ENCODE measurements around the gene VDAC2. TPM values are rescaled to one million over a fixed set of nuclear protein-coding genes. Genes with fewer than 3 reads are reported as not detected.

Gene VDAC2
- total and polyA plus RNA-seq, 5 donors = 362 to 429 (median 371) TPM

DNA sequence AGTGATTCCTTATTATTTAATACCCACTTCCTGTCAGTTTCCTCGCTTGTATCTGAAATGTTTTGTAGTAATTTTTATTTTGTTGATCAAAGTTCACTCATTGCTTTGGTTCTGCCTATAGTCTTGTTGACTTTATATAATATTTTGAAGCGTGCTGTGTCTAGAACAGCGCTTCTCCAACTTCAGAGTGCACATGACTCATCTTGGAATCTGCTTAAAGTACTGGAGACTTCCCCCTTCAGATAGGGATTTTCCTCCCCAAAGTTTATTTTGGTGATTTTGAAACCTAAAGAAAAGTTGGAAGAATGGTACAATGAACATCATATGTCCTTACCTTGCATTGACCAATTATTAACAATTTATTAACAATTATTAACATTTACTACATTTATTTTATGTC, 19.4 kb downstream of the VDAC2 start:
- H3K4me1 ChIP-seq (ENCODE audit: control insufficient read depth, insufficient read depth, low read length) = peaks cover 13% of the 10 kb centered on the region
- ATAC-seq = no peak
- H3K4me3 ChIP-seq (ENCODE audit: low read length) = no peak overlapping the region
- intact Hi-C loops (cut with DNase I) = loop anchor here in 3 of 4 donors (5.0 to 10.0 kb wide), 3 partner anchors 43 to 985 kb away; partner anchors contain the start of gene KAT6B (in 1 of the 3)
- H3K27ac ChIP-seq (ENCODE audit: low read length) = no peak overlapping the region
- H3K9me3 ChIP-seq (ENCODE audit: control insufficient read depth, low read length) = no peaks in the 10 kb centered on the region
- DNase-seq = no peak
- WGBS = 88% methylated on average over 3 of the region's 3 CpGs
- no peaks in the 10 kb centered on the region for H3K27me3 ChIP-seq (ENCODE audit: control insufficient read depth, insufficient read depth)

DNA sequence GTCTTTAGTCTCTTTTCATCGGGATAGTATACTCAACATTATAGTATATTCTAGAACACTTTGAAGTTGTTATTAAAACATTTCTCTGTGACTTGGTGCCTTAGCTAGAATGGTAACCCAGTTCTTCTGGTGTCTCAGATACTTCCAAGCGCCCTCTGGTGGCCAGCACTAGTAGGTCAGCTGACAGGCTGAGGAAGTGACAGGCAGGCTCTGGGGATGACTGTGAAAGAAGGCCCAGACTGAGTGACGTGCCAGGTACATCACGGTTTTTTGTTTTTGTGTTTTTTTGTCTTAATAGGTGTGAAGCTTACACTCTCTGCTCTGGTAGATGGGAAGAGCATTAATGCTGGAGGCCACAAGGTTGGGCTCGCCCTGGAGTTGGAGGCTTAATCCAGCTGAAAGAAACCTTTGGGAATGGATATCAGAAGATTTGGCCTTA, 20.0 kb downstream of the VDAC2 start:
- no peaks in the 10 kb centered on the region for H3K9me3 ChIP-seq (ENCODE audit: control insufficient read depth, low read length)
- WGBS = 21% methylated on average over 5 of the region's 5 CpGs
- ATAC-seq (no peak), DNase-seq (peak; percentile 91 to 97 (median 95))
- intact Hi-C loops (cut with DNase I) = loop anchor here in 3 of 4 donors (5.0 to 10.0 kb wide), 3 partner anchors 43 to 986 kb away; partner anchors contain the start of gene KAT6B (in 1 of the 3)
- no peak overlapping the region for H3K4me3 ChIP-seq (ENCODE audit: low read length)
- H3K27me3 ChIP-seq (ENCODE audit: control insufficient read depth, insufficient read depth) = no peaks in the 10 kb centered on the region
- no peak overlapping the region for H3K27ac ChIP-seq (ENCODE audit: low read length)
- peaks cover 13% of the 10 kb centered on the region for H3K4me1 ChIP-seq (ENCODE audit: control insufficient read depth, insufficient read depth, low read length)

DNA sequence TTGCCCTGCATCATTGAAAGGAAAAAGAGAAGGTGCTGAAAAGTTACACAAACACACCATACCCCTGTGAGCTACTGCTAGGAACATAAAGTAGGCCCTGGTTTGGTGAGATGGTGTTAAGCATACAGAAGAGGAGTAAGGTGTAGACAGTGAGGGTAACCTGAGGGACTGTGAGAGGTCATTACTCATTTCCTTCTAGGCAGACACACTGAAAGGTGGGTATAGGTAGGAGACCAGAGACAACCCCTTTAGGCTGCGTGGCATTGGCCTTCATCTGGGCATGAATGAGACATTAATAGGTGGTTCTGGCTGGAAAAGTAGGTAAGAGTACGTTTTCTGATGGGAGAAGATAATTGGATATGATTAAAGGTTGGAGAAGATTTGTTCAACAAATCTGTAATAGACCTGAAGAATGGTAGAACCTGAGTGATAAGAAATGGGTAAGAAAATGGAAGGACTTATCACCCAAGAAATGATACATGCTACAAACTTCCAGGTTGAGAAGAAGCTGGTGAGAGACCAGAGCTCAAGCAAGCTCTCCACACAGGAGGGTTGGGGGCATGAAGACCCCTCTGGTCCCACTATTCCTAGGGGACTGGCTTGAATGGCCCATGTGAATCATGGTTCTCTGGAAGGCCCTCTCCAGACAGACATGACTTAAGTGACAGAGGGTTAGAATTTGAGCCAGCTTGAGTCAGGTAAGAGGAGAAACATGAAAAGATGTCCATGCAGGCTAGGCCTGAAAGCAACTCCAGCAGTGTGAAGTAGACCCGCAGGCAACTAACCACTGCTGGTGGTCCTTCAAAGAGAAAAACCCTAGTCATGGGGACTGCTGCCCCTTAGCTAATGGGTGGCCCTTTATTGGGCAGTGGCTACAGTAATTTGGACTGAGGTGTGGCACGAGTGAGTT, 21.3 kb downstream of the VDAC2 start:
- Histone ChIP-seq H3K27me3 (ENCODE audit: control insufficient read depth, insufficient read depth) (no peaks in the 10 kb centered on the region), H3K9me3 (ENCODE audit: control insufficient read depth, low read length) (no peaks in the 10 kb centered on the region), H3K4me1 (ENCODE audit: control insufficient read depth, insufficient read depth, low read length) (peaks cover 5% of the 10 kb centered on the region), H3K4me3 (ENCODE audit: low read length) (no peak overlapping the region), H3K27ac (ENCODE audit: low read length) (no peak overlapping the region)
- ATAC-seq (no peak), DNase-seq (no peak)
- WGBS = 83% methylated on average over 4 of the region's 4 CpGs
- intact Hi-C loops (cut with DNase I) = loop anchor here in 3 of 4 donors (5.0 to 10.0 kb wide), 3 partner anchors 45 to 987 kb away; partner anchors contain the start of gene KAT6B (in 1 of the 3)

DNA sequence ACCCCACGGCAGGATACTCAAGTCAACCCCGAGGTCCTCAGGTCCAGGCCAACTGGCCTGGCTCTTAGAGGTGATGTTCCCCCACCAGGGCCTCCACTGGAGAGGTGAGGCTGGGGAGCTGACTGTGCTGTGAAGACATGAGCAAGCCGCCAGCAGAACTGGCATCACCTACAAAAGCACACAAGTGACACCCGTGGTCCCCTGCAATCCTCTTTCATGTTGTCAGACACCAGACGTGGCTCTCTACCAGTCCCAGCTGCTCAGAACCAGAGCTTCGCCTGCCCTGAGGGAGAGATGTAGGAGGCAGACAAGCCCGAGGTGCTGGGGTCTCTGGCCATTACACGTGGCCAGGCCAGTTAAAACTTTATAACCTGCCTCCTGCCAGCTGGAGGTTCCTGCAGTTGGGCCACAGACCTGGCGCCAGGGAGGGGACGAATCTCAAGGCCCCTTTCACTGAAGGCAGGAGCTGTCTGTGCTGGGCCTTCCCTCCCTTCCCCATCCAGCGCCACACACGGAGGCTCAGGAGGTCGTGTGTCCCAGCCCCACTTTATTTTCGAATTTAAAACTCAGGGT, 22.9 kb downstream of the VDAC2 start:
- Histone ChIP-seq H3K4me3 (ENCODE audit: low read length) (no peak overlapping the region), H3K27ac (ENCODE audit: low read length) (peak overlapping the region; percentile 10), H3K27me3 (ENCODE audit: control insufficient read depth, insufficient read depth) (no peaks in the 10 kb centered on the region), H3K9me3 (ENCODE audit: control insufficient read depth, low read length) (no peaks in the 10 kb centered on the region), H3K4me1 (ENCODE audit: control insufficient read depth, insufficient read depth, low read length) (peaks cover 3% of the 10 kb centered on the region)
- ATAC-seq (peak in 1 of 2 donors; percentile 0), DNase-seq (peak in 1 of 3 donors; percentile 61)
- intact Hi-C loops (cut with DNase I) = loop anchor here in 3 of 4 donors (5.0 to 10.0 kb wide), 3 partner anchors 46 to 989 kb away; partner anchors contain the start of gene KAT6B (in 1 of the 3)
- 50% methylated on average over 14 of the region's 14 CpGs for WGBS

DNA sequence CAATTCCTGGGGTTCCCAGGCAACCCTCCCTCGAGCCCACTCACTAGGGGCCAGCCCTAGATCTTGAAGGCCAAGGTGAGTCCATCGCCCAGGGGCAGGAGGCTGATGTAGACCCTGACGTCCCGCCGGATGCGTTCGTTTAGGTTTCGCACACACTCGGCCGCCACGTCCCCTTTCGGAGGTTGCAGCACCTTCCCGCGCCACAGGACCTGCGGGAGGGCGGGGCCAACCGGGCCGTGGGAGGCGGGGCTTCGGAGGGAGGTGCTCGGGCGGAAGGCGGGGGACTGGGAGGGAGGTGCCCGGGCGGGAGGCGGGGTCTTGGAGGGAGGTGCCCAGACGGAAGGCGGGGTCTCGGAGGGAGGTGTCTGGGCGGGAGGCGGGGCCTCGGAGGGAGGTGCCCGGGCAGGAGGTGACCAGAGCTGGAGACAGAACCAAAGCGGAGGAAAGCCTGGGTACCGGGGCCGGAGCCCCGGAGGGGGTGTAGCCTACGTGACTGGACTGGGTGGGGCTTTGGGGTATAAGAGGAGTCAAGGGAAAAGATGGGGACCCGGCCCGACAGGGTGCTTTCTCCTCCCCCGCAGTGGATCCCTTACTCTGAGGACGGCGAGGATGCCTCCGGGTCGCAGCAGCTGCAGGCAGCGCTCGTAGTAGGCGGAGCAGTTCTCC, 23.6 kb downstream of the VDAC2 start:
- H3K27ac ChIP-seq (ENCODE audit: low read length) = peak overlapping the region; percentile 43
- H3K27me3 ChIP-seq (ENCODE audit: control insufficient read depth, insufficient read depth) = no peaks in the 10 kb centered on the region
- peak overlapping the region; percentile 85 for H3K4me3 ChIP-seq (ENCODE audit: low read length)
- H3K9me3 ChIP-seq (ENCODE audit: control insufficient read depth, low read length) = no peaks in the 10 kb centered on the region
- WGBS = 7% methylated on average over 48 of the region's 48 CpGs
- no peaks in the 10 kb centered on the region for H3K4me1 ChIP-seq (ENCODE audit: control insufficient read depth, insufficient read depth, low read length)
- DNase-seq (peak; percentile 93 to 98 (median 96)), ATAC-seq (peak; percentile 86 to 88)
- intact Hi-C loops (cut with DNase I) = loop anchor here in 3 of 4 donors (5.0 to 10.0 kb wide), 3 partner anchors 47 to 989 kb away; partner anchors contain the start of gene KAT6B (in 1 of the 3)

DNA sequence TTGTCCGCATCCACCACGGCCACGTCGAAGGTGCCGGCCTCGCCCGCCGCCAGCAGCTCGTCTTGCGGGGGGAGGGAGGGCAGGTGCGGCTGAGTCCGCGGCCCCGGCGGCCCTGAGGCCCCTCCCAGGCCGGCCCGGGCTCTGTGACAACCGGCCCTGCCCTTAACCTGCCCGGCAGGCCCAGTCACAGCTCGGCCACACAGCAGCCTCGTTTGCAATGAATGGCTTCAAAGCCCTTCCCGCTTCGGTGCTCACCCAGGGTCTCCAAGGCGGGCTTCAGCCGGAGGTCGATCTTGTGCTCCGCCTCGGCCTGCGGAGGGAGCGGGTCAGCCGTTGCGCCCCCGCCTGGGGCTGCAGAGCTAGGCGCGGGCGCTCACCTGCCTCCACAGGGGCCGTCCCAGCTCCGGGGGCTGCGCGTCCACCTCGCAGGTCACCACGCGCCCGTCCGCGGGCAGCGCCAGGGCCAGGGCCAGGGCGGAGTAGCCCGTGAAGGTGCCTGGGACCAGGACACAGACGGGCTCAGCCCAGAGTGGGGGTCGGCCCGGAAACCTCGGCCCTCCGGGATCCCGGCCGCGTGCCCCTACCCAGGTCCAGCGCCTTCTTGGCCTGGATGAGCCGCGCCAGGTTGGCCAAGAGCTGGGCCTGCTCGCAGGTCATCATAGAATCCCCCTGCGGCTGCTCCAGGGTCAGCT, 24.2 kb downstream of the VDAC2 start:
- intact Hi-C loops (cut with DNase I) = loop anchor here (5.0 to 10.0 kb wide), 6 partner anchors 48 to 993 kb away; partner anchors contain the start of genes KAT6B (in 1 of the 4) and SAMD8 (in 1 of the 4)
- no peaks in the 10 kb centered on the region for H3K27me3 ChIP-seq (ENCODE audit: control insufficient read depth, insufficient read depth)
- no peaks in the 10 kb centered on the region for H3K9me3 ChIP-seq (ENCODE audit: control insufficient read depth, low read length)
- H3K27ac ChIP-seq (ENCODE audit: low read length) = peak overlapping the region; percentile 43
- peak overlapping the region; percentile 85 for H3K4me3 ChIP-seq (ENCODE audit: low read length)
- H3K4me1 ChIP-seq (ENCODE audit: control insufficient read depth, insufficient read depth, low read length) = no peaks in the 10 kb centered on the region
- DNase-seq = peak in 2 of 3 donors; percentile 78 to 83
- WGBS = under 1% methylated on average over 62 of the region's 62 CpGs
- peak; percentile 9 to 27 for ATAC-seq

DNA sequence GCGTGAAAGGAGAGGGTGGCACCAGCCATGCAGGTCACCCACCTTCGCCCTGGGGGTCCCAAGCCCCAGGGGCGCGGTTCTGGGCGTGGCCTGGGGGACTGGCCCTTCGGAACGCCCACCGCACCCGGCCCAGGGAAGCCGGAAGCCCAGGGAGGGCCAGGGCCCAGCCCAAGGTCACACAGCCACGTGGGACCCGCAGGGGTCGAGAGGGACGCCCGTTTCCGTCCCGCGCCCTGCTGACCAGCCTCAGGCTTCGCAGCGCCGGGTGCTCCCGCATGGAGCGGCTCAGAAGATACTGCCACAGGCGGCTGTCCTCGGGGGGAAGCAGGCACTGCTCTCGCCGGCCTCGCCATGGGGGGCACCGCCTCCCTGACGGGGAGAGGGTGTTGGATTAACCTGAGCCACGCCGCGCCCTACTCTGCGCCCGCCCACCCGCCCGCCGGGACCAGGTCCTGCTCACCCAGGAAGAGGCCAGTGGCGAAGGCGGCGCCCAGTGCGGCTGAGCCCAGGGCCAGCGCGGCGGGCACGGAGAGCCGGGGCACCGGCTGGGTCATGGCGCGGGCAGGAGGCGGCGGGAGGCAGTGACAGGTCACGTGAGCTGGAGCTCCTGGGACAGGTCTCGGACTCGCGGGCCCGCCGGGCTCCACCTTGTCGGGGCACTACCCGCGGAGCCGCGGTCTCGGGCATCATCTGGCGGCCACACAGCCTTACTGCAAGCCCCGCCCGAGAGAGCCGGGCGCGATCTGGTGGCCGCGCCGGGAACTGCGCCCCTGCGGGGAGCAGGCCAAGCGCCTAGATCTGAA, 25.0 kb downstream of the VDAC2 start, which contains the start of gene COMTD1:
Gene COMTD1 (minus strand): TSS at position 583 of the 803 bp plus-strand sequence. CDS start 29 bp downstream, at position 554.
- no peaks in the 10 kb centered on the region for H3K27me3 ChIP-seq (ENCODE audit: control insufficient read depth, insufficient read depth)
- DNase-seq (peak; percentile 94 to 97 (median 97)), ATAC-seq (peak; percentile 80 to 81)
- WGBS = under 1% methylated on average over 76 of the region's 76 CpGs
- H3K9me3 ChIP-seq (ENCODE audit: control insufficient read depth, low read length) = no peaks in the 10 kb centered on the region
- intact Hi-C loops (cut with DNase I) = loop anchor here (5.0 to 10.0 kb wide), 5 partner anchors 123 to 993 kb away; partner anchors contain the start of genes KAT6B (in 1 of the 4) and SAMD8 (in 1 of the 4)
- H3K4me3 ChIP-seq (ENCODE audit: low read length) = peak within 1 kb of the TSS; percentile 85
- peak within 1 kb of the TSS; percentile 61 for H3K27ac ChIP-seq (ENCODE audit: low read length)
- H3K4me1 ChIP-seq (ENCODE audit: control insufficient read depth, insufficient read depth, low read length) = no peaks in the 10 kb centered on the region

DNA sequence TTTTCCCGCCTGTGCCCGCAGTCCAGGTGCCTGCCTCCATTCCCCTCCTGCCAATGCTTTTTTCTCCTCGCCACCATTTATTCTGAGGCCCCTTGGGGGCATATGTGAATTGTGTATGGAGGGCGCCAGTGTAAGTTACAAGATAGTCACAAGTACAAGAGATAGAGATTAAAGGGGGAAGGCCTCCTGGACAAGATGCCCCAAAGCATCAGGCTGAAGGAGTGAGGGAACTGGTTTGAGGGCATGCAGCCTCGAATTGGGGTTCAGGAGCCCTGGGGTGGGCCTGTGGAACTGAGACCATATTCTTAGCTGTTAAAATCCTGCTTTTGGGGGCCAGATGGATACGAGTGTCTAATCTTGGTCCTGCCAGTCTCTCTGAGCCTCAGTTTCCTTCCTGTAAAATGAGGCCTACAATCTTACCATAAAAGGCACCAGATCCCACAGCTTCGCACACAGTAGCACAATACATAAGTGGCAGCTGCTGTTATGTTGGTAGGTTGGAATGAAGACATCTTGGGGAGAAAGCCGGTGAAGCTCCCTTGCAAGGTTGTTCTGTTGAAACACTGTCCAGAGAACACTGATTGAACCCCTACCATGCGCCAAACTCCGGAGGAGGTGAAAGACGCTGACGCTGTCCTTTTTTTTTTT, 25.7 kb downstream of the VDAC2 start:
- no peaks in the 10 kb centered on the region for H3K9me3 ChIP-seq (ENCODE audit: control insufficient read depth, low read length)
- H3K27ac ChIP-seq (ENCODE audit: low read length) = no peak overlapping the region
- H3K27me3 ChIP-seq (ENCODE audit: control insufficient read depth, insufficient read depth) = no peaks in the 10 kb centered on the region
- DNase-seq = no peak
- 49% methylated on average over 12 of the region's 12 CpGs for WGBS
- no peak for ATAC-seq
- H3K4me1 ChIP-seq (ENCODE audit: control insufficient read depth, insufficient read depth, low read length) = no peaks in the 10 kb centered on the region
- intact Hi-C loops (cut with DNase I) = loop anchor here (5.0 to 10.0 kb wide), 5 partner anchors 124 to 994 kb away; partner anchors contain the start of genes KAT6B (in 1 of the 4) and SAMD8 (in 1 of the 4)
- H3K4me3 ChIP-seq (ENCODE audit: low read length) = no peak overlapping the region

Data from right cardiac atrium (tissue), 5 donors.